NCI-H2227 (cell line): Measurements from ENCODE around the gene CC2D2B.
"Not testable (repeated sequence)": the region's sequence is repeated elsewhere in the genome, so short reads cannot be mapped to it uniquely, and the experiment has no call there.

Experiments
- DNase-seq: peaks from one replicate; lab custom pipeline; 2025; ENCODE audit not compliant: unreplicated experiment; lab: John Stamatoyannopoulos, UW

CC2D2B gene, protein sequence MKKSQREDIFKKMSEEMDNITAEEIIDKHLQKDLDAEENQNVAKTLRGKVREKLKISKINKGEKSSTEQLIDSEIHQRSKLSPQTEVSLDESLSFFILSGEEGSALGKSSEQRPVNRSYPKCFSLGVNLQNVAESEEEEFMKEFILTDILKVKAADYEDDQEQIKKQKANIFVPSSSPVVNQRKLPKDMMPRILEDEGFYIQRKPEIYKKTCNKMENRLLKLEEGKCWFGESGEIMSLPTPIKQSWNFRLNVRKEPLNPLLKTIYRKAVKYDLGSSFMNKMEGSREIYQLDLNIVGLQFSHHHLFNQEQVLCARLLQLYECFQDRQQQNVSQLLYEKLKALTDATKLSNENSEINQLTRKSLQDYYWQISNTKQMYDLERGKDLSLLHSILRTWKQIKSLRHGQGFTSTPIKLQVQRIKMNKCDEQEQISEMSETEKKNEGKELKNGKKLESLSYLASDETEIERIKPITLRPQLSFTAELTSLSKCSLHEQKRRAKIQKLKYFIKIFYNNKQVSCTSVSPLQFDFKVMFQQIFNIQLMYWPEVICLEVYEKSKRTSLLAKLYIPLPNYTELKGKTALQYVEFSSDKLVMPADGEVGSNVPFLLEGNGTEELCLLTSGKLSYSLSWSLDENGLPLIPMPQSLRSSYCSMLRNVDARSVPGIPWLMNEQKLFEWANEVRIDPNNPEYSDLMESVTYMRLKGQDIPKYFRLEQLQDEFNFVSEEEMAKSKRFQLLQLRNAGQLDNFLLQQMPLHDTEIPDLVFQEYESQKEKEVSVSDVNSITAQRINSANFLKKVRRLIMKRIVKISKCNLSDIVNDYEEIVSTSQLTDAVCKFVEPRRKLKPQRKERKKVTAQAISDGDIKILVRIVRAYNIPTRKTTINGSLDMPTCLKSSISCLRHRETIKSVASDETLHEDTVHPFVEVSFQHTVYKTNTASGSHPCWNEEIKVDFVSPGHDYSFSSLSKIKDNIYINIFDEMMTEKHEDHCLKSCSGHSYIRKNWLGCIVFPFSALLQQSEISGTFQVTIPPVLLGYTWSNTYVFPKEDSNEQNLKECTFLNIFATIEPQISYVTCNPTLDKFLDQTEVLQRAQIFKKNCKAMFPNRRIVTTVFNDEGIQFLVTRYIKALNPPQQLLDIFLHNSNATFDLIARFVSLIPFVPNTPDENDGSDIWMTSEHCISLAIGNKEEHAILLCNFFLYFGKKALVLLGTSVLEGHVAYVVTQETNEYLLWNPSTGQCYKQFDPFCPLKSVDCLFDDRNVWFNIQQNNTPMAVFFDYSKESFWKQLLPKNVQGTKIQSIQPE (N-terminal part only)

GRCh38 chr10:95907456-95908253 lies at the start of gene CC2D2B:
CC2D2B (plus strand) TSS chr10:95907975; CDS start chr10:95911324, 3,349 bp downstream.
- DNase-seq, result peak; percentile 81

DNA sequence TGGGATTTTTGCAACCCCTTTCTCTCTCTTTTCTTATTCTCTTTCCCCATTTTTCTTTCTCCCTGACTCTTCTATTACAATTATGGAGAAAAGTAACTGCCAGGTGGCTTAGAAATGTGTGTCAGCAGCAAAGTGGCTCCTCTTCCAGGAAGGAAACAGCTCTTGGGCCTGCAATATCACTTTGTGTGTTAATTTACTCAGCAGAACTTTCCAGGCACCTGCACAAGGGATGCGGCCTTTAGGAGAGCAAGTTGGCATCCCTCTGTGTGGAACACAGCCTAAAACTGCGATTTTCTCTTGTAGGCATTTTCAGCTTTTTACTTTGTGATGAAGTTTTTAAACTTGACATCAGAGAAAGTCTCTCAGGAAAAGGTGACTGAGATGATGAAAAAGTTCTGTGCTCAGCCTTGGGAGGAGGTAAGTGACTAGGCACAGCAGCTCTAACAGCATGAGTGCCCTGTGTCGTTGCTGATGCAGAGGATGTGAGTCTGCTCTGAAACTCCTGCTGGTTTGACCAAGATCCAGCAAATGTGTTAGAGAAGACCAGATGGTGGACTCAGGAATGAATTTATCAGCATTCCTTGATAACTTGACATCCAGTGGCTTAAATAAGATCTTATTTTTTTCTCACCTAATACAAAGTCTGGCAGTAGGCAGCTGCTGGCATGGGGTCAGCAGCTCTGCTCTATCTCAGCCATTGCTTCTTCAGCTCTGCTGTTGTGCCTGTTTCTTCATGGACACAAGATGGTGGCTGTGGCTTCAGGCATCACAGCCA lies 47.4 kb upstream of the CC2D2B start:
- no peak for DNase-seq

GRCh38 chr10:95861386-95861785 lies 46.4 kb upstream of the CC2D2B start:
- DNase-seq, result no peak

DNA sequence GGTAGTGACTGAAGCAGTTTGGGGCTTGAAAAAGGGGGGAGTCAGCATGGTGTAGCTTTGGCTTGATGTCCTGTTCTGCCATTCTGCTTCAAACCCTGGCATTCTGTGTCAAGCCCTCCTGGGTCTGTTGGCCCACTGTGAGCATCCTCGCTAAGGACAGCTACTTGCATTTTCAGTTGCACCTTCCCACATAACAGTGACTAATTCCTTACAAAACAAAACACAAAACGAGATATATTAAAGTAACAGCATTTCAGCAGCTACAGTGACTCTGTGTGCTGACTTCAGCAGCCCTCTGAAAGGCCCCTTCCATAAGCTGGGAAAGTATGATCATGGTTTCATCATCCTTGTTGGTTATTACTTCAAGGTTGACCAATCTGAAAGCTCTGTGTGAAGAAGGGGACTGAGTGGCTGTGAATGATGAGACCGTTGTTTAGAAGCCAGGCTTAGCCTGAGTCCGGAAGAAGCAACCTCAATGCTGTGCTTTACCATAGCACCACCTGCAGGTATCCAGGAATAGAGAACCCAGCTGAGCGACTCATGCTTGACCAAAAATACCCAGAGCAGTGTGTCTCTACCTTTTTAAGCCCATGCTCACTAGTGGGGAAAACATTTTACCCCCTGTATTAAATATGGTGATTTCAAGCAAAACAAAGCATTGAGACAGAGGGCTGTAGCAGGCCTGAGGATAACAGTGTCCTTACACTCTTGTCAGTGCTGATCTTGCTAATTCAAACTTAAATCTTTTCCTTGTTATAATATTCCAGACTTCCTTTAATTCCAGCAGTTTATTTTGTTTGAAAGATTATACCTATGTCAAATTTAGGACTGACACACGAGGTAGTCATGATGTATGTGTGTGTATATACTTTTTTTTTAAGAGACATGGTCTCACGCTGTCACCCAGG lies 42.6 kb upstream of the CC2D2B start:
- peak; percentile 40 for DNase-seq

- DNase-seq, result no peak
These were observed 41.8 kb upstream of the CC2D2B start for GRCh38 chr10:95865814-95866466.

- DNase-seq, result no peak
These were observed 41.3 kb upstream of the CC2D2B start for GRCh38 chr10:95866467-95866842.

GRCh38 chr10:95867866-95868265 lies 39.9 kb upstream of the CC2D2B start:
- no peak for DNase-seq

GRCh38 chr10:95872158-95872711 lies 35.5 kb upstream of the CC2D2B start:
- DNase-seq, result no peak

GRCh38 chr10:95873139-95873538 lies 34.6 kb upstream of the CC2D2B start:
- DNase-seq, result no peak

DNA sequence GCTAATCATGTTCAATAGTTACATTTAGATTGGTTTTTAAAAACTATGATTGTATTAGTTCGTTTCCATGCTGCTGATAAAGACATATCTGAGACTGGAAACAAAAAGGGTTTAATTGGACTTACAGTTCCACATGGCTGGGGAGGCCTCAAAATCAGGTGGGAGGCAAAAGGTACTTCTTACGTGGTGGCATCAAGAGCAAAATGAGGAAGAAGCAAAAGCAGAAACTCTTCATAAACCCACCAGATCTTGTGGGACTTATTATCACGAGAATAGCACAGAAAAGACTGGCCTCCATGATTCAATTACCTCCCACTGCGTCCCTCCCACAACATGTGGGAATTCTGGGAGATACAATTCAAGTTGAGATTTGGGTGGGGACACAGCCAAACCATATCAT lies 34.1 kb upstream of the CC2D2B start:
- no peak for DNase-seq

DNA sequence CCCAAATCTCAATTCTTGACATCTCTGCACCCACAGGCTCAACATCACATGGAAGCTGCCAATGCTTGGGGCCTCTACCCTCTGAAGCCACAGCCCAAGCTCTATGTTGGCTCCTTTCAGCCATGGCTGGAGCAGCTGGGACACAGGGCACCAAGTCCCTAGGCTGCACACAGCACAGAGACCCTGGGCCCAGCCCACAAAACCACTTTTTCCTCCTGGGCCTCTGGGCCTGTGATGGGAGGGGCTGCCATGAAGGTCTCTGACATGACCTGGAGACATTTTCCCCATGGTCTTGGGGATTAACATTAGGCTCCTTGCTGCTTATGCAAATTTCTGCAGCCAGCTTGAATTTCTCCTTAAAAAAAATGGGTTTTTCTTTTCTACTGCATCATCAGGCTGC lies 33.0 kb upstream of the CC2D2B start:
- DNase-seq, result not testable (repeated sequence)

DNA sequence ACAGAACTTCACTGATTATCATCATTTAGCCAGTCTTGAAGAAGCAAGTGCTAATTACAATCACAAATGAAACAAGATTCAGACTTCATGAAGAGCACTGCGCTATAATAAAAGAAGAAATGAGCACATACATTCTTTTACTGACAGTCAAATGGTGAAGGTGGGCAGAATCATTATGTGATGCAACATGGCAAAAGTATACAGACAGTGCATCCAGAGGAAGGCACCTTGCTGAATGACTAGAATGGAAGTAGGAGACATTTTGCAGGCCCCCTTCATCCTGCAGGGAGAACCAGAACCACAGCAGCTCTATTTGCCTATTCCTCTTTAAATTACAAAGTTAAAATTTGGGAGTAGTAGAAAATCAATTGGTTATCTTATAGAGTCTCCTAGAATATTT lies 31.0 kb upstream of the CC2D2B start:
- no peak for DNase-seq

DNA sequence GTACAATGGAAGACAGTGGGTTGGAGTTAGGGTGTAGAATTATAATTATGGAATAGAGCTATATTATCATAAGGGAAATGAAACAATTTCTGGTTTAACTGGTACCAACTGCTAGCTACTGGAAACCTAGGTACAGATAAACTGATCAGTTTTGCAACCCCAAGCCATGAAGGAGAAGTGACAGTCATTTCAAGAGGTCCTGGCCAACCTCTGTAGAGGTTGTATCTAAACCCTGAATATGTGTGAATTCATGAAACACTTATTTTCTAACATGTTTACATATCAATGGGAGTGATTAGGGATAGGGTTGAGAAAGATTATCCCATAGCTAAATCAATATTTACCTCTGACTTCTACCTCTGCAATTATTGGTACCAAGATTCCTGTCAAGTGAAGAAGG lies 29.9 kb upstream of the CC2D2B start:
- DNase-seq, result no peak

GRCh38 chr10:95880704-95881103 lies 27.1 kb upstream of the CC2D2B start:
- DNase-seq, result no peak

GRCh38 chr10:95881316-95881715 lies 26.5 kb upstream of the CC2D2B start:
- no peak for DNase-seq

- DNase-seq, result no peak
These were observed 17.9 kb upstream of the CC2D2B start for GRCh38 chr10:95889830-95890229.

DNA sequence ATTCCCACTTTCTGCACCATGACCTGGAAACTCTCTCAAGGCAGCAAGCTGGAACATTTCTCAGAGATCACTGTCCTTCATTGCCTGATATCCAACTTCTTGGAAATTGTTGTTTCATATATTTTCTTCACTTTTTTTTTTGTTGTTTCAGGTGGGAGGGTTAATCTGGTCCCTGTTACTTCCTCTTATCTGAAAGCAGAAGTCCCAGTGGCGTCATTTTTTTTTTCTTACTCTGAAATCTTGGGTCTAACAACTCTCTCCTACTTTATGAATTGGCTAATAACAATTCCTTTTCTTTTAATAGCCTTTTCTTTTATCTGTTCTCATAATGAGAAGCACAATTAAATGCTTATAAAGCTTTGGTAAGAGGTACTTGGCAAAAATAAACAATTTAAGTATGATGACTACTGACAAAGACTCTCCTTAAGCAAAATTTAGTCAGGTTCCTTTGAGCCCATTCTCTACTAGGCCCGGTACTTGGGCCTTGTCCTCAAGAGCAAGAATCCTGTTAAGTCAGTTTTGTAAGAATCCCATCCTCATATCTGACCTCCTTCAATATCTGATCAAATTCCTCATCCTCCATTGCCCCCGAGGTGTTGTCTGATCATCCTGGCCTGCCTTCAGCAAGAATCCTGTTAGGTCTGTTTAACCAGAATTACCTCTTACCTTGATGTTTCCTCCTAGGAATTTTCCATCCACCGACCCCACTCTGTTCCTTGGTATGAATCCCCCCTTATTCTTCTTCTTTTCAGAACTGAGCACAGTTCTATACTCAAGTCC lies 11.5 kb upstream of the CC2D2B start:
- DNase-seq, result no peak
